Posterior vena cava (tissue), 2 donors: Measurements from ENCODE around the gene CYB5R4. TPM values are rescaled to one million over a fixed set of nuclear protein-coding genes. Genes with fewer than 3 reads are reported as not detected.

ENCODE experiments used
- DNase-seq: peaks from one replicate; pipeline ENCODE4 v3.0.0-alpha.2; 2020; ENCODE audit warnings: low spot score
- intact Hi-C, 2 donors: fragments of 100-400 bp; cut with DNase I; formaldehyde crosslinking; loops; one replicate each; pipeline versions ENCODE4 v1.14.1 to v1.14.2; 2022 to 2023
- total RNA-seq, 2 donors: library from RNA; stranded (reverse); fragmentation: NEBNext Ultra II Directional; extraction: Animal tissue kit (Norgen Biotek cat#: 25700); gene quantifications; one replicate each; pipeline ENCODE4 v1.2.1, GENCODE V29; 2021
- donor health status: DM: yes; HTN: yes; CAD: no.
- donor health status: DM: yes; HTN: yes; CAD: no.

The CYB5R4 gene
- total RNA-seq, 2 donors from 2014 or later: 16.8 to 16.9 TPM

- DNase-seq: no peak
- intact Hi-C loops: no loop called here
Observed at GRCh38 chr6:83860359-83860755, 868 bp downstream of the CYB5R4 start.

DNA sequence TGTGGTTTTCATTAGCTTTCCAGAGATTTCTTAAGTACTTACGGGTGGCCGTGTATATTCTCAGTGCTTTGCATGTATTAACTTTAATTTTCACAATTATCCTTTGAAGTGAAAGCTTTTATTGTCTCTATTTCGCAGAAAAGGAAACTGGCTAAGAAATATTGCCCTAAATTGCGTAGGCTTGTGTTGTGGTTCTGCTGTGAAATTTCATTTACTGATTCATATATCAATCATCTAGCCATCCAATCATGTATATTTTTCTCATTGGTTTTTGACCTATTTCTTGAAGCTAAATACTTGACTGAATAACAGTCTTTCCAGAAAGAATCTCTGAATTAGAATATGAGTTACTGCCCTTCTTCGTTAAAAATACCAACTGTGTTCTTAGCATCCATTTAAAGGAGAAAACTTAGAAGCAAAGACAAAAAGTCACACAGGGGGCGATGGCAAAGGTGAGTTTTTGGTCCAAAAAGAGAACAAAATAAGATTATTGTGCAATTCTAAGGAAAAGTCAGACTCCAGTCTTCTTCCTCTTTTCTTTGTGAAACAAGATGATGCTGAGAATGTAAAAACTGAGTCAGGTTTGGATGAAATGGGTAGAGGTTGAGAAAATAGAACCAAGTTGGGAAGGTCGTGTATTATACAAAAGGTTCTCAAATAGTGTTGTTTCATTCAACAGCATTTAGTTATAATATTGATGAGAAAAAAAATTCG is 1.4 kb downstream of the CYB5R4 start:
- intact Hi-C loops: no loop called here
- DNase-seq: no peak

- intact Hi-C loops: no loop called here
- DNase-seq: no peak
Observed at GRCh38 chr6:83862776-83863471, 3.4 kb downstream of the CYB5R4 start.

GRCh38 chr6:83867043-83867442 is 7.6 kb downstream of the CYB5R4 start:
- DNase-seq: no peak
- intact Hi-C loops: no loop called here

GRCh38 chr6:83867527-83868161 is 8.2 kb downstream of the CYB5R4 start:
- intact Hi-C loops: no loop called here

DNA sequence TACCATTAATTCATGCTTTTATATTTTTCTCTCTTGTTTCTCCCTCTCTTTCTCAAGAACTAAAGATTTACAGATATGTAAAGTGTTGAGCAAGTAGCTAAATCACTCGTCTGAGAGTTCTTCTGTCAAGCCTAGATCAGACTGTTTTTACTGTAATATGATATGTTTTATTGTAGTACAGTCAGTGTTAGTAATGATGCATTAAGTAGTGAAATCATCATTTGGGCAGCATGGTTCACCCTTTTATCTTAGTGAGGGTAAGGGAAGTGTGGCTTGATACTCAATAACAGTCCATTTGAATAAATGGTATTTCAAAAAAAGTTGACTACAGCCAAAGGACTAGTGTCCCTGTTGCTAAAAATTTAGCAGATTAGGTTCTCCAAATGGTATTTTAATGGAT is 9.2 kb downstream of the CYB5R4 start:
- intact Hi-C loops: no loop called here
- no peak for DNase-seq

More at GRCh38 chr6:83867527-83868161, 8.2 kb downstream of the CYB5R4 start:
- DNase-seq: peak; percentile 87

GRCh38 chr6:83870649-83871048 is 11.2 kb downstream of the CYB5R4 start:
- DNase-seq: no peak
- intact Hi-C loops: no loop called here

GRCh38 chr6:83872386-83873118 is 13.1 kb downstream of the CYB5R4 start:
- no peak for DNase-seq
- intact Hi-C loops: no loop called here

DNA sequence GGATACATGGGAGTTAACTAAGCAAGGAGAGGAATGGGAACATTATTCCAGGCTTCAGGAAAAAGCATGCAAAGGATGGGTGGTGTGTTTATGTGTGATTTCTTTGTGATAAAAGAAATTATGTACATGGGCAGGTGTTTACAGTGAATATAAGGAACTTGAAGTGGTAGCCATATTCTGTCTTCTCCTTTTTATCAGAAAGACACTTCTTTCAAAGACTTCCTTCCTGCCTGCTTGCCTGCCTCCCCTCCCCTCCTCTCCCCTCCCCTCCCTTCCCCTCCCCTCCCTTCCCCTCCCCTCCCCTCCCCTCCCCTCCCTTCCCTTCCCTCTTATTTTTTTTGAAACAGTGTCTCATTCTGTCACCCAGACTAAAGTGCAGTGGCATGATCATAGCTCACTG is 14.4 kb downstream of the CYB5R4 start:
- intact Hi-C loops: no loop called here
- DNase-seq: no peak

GRCh38 chr6:83875843-83876242 is 16.4 kb downstream of the CYB5R4 start:
- intact Hi-C loops: no loop called here
- no peak for DNase-seq

DNA sequence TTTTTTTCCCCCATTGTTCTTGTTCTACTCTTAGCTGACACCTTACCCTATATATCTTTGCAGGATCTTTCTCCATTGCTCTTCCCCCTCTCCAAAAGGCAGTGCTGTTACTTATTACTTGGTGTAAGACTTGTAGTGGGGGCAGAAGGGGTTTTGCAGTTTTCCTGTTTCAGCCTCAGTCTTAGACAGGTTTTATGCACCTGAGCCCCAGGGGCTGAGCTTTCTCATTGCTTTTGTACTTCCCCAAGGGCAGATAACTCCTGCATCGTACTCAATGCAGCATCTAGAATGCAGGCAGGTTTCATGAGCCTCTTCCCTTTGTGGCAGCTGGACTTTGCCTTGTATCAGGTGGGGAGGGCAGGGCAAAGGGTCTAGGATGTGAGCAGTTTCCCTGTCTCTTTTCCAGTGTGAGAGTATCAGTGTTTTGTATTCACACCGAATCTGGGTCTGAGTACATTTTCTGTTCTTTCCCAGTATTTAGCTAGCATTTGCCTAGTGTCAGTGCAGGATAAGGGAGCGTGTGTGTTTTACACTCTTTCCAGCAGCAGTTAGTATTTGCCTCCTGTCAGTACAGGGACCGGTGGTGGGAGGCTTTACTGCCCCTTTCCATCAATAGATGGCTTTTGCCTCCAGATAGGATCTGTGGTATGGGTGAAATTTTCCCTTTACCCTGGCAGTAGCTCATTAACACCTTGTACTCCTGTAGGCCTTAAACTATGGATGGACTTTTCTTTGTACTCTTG is 19.6 kb downstream of the CYB5R4 start:
- intact Hi-C loops: no loop called here
- no peak for DNase-seq

GRCh38 chr6:83879746-83880145 is 20.3 kb downstream of the CYB5R4 start:
- DNase-seq: no peak
- intact Hi-C loops: loop anchor here in 1 of 2 donors (10.0 kb wide), 1 partner anchor 345 kb away; the partner anchor contains the start of gene CEP162

- DNase-seq: no peak
- intact Hi-C loops: loop anchor here in 1 of 2 donors (10.0 kb wide), 1 partner anchor 342 kb away; the partner anchor contains the start of gene CEP162
Observed at GRCh38 chr6:83883240-83883639, 23.8 kb downstream of the CYB5R4 start.

DNA sequence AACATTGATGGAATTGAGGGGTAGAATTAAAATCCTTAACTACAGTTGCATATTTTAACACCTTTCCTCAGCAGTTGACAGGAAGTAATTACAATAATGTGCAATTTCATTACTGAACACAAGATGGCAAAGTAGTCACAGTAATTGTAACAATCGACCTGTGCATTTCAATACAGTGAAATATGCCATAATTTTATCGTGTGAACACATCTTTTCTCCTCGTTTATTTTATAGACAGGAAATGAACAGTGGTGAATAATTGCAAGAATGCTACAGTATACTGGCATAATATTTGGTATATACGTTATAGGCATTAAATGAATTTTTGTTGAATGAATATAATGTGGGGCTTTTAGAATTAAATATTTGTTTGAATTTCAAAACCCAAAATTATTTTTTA is 25.0 kb downstream of the CYB5R4 start:
- intact Hi-C loops: loop anchor here in 1 of 2 donors (10.0 kb wide), 1 partner anchor 340 kb away; the partner anchor contains the start of gene CEP162
- DNase-seq: no peak

GRCh38 chr6:83885984-83886383 is 26.5 kb downstream of the CYB5R4 start:
- intact Hi-C loops: loop anchor here in 1 of 2 donors (10.0 kb wide), 1 partner anchor 339 kb away; the partner anchor contains the start of gene CEP162
- DNase-seq: no peak

DNA sequence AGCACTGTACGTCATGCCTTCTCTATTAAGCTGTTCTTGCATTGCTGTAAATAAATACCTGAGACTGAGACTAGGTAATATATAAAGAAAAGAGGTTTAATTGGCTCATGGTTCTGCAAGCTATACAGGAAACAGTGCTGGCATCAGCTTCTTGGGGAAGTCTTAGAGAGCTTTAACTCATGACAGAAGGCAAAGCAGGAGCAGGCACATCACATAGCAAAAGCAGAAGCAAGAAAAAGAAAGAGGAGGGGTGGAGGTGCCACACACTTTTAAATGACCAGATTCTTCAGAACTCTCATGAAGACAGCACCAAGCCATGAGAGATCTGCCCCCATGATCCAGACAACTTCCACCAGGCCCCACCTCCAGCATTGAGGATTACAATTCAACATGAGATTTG is 30.1 kb downstream of the CYB5R4 start:
- intact Hi-C loops: loop anchor here in 1 of 2 donors (10.0 kb wide), 1 partner anchor 335 kb away; the partner anchor contains the start of gene CEP162
- no peak for DNase-seq

- DNase-seq: no peak
- intact Hi-C loops: no loop called here
Observed at GRCh38 chr6:83890520-83890919, 31.0 kb downstream of the CYB5R4 start.

DNA sequence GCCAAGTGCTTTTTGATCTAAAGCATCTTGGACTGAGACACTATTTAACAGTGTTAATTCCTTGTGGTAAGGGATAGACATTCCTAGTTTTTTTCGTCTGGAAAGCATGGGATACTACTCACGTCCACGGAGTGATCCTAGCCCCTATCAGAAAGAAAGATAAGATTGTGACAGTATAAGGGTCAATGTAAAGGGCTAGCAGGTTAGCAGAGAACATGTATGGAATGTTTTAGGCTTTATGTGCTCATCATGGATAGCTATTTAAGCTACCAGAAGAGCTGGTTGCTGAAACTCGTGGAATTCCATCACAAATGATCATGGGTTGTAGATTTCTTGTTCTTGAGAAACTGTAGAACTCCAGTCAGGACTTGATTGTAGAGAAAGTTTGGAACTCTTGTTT is 32.1 kb downstream of the CYB5R4 start:
- intact Hi-C loops: no loop called here

DNA sequence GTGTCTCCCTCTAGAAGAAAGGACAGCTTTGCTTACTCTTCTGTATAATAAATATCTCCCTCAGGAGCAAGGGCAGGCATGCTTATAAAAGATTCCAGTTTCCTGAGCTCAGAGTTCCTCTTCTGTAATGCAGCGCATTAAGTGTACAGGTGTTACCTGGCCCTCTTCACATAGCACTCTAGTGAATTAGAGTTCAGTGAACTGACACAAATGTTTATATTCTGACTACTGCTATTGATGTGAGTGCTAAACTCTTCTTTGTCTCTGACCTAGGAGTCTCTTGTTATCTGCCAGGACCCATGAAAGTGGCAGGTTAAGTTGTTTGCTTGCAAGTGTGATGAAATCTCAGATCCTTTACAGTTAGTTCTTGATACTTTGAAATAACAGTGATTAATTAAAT is 33.5 kb downstream of the CYB5R4 start:
- DNase-seq: no peak
- intact Hi-C loops: no loop called here

More for the DNA sequence above, 32.1 kb downstream of the CYB5R4 start:
- no peak for DNase-seq
